Measurements from ENCODE around the gene BCL6B.
"Not testable (repeated sequence)": the region's sequence is repeated elsewhere in the genome, so short reads cannot be mapped to it uniquely, and the experiment has no call there.

BCL6B gene

GRCh38 chr17:7034955-7035590 lies 12.2 kb downstream of the BCL6B start:
- no peak for DNase-seq

- peak; percentile 99 for DNase-seq
Observed at GRCh38 chr17:7035591-7036368, 12.9 kb downstream of the BCL6B start, which contains the start of gene SLC16A13. Gene SLC16A13 (plus strand): TSS chr17:7036015. CDS start chr17:7036383, 368 bp downstream.

DNA sequence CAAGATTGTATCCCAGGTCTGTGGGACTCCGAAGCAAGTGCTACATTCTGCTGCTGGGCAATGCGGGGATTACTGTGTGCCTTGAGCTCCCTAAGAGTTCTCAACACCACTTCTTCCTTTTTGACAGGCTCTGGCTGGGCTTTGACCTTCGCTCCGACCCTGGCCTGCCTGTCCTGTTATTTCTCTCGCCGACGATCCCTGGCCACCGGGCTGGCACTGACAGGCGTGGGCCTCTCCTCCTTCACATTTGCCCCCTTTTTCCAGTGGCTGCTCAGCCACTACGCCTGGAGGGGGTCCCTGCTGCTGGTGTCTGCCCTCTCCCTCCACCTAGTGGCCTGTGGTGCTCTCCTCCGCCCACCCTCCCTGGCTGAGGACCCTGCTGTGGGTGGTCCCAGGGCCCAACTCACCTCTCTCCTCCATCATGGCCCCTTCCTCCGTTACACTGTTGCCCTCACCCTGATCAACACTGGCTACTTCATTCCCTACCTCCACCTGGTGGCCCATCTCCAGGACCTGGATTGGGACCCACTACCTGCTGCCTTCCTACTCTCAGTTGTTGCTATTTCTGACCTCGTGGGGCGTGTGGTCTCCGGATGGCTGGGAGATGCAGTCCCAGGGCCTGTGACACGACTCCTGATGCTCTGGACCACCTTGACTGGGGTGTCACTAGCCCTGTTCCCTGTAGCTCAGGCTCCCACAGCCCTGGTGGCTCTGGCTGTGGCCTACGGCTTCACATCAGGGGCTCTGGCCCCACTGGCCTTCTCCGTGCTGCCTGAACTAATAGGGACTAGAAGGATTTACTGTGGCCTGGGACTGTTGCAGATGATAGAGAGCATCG lies 15.4 kb downstream of the BCL6B start:
- no peak for DNase-seq

DNA sequence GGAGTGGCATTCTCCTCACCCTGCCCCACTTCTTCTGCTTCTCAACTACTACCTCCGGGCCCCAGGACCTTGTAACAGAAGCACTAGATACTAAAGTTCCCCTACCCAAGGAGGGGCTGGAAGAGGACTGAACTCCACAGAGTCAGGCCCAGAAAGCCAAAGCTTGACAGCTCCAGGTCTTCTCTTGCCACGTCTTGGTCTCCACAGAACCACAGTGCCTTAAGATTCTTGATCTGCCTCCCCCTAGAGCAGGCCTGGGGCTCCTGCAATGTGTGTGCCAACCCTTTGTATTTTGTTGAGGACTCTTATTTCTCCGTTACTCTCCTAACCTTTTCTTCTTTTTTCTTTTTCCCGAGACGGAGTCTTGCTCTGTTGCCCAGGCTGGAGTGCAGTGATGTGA lies 17.0 kb downstream of the BCL6B start:
- DNase-seq = no peak

GRCh38 chr17:7041607-7042500 lies 19.0 kb downstream of the BCL6B start:
- peak in 1 of 2 experiments; percentile 44 for DNase-seq

DNA sequence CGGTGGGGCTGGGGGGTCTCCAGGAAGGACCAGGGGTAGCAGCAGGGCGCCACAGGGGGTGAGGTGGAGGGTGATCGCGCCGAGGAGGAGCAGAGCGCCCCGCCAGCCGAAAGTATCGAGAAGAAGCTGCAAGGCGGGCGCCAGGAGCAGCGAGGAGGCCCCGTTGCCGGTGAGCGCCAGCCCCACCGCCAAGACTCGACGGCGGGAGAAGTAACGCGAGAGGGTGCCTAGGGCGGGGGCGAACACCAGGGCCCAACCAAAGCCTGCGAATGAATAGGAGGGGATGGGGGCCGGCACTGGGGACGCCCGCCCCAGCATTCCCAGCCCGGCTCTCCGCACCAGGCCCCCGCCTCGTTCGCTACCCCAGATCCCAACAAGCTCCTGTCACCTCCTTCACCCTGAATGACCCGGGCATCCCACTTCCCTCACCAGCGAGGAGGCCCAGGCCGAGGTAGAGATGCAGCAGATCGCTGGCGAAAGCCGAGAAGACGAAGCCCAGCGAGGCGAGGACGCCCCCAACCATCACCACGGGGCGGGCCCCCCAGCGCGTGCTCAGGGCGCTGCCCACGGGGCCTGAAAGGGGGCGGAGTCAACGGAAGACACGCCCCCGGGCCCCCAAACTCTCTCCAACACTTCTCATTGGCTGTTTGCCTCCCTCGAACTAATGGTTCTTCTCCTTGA lies 19.8 kb downstream of the BCL6B start:
- DNase-seq = peak; percentile 66 to 73

DNA sequence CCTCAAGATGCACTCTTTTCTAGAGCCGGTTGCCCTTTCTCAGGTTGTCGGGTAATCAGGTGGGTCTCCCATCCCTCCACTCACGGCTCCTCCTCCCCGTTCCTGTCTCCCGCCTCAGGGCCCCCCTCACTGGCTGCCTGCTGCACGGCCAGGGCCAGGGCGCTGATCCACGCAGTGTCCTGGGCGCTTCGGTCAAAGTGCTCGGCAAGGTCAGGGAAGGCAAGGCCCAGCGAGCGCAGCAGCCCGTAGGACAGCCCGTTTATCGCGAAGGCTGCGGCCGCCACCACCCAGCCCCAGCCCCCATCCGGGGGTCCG lies 20.3 kb downstream of the BCL6B start:
- DNase-seq = peak in 1 of 2 experiments; percentile 68

GRCh38 chr17:7043497-7044198 lies 20.8 kb downstream of the BCL6B start, which contains the start of gene SLC16A11:
Gene SLC16A11 (minus strand): TSS chr17:7044092. CDS start chr17:7043513, 579 bp downstream.
- peak; percentile 59 to 63 for DNase-seq

DNA sequence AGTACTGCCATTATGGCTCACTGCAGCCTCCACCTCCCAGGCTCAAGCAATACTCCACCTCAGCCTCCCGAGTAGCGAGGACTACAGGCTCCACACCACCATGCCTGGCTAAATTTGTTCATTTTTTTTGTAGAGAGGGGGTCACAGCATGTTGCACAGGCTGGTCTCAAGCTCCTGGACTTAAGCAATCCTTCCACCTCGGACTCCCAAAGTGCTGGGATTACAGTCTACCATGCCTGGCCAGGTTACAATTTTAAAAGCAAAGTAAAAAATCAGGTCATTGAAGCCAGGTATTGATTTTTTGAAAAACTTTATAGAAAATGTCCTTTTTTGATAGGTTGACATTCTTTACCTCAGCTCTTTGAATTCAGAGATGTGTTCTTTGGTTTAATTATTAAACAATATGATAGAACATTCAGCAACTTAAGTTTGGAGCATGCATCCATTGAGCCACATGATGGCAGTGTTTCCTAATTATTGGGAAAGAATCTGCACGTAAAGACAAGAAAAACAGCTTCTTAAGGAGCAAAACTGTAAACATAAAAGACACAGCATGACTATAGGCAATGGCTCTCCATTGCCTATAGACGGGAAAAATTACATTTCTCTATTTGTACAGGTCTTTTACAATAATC lies 22.8 kb downstream of the BCL6B start:
- no peak for DNase-seq

DNA sequence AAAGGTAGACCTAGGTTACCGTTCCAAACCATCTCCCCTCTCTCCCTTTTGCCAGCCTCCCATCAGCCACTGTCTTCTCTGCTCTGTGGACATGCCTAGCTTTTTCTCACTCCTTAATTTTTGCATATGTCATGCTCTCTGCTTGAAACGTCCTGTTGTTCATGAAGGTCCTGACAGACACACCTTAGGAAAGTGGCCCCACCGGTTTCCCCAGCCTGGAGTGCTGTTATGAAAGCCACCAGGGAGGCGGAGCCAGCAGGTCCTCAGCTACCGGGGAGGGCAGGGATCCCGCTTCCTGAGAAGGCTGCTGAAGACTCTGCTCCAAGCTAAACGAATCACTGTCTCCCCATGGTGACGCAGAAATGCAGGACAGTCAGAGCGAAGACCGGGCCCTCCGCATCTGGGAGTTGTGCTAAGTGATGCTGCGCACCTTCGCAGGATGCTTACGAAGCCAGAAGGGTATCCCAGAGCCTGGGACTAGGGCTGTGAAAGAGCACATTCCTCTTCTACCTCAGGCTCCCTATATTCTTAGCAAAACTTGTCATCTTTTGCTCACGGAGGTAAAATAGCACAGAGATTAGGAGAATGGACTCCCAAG lies 23.4 kb downstream of the BCL6B start:
- DNase-seq = peak; percentile 63 to 67

- peak; percentile 73 to 77 for DNase-seq
Observed at GRCh38 chr17:7046725-7047397, 24.0 kb downstream of the BCL6B start.

DNA sequence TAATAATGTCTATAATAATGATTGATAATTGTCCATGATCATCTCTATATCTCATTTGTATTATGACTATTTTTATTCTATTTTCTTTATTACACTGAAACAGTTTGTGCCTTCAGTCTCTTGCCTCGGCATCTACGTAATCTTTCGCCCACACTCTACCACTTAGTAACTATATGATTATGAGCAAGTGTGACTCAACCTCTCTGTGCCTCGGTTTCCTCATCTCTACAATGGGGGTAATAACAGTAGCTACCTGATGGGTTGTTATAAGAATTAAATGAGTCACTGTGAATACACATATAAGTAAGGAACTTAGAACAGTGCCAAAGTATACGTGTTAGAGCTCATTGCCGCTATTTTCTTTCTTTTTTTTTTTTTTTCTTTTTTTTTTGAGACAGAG lies 24.7 kb downstream of the BCL6B start:
- no peak for DNase-seq

- DNase-seq = no peak
Observed at GRCh38 chr17:7048968-7049367, 26.1 kb downstream of the BCL6B start.

DNA sequence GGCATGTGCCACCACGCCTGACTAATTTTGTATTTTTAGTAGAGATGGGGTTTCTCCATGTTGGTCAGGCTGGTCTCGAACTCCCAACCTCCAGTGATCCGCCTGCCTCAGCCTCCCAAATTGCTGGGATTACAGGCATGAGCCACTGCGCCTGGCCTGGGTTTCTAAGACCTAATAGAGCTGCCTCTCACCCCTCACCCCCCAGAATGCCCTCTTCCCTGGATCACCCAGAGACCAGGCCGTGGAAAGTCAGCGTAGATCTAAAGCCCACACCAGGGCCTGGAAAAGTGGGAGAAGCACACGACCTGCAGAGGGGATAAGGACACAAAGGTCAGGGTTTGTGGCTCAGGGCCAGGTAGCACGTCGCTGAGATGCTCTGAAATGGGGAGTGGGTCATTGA lies 27.7 kb downstream of the BCL6B start:
- not testable (repeated sequence) for DNase-seq

- no peak for DNase-seq
Observed at GRCh38 chr17:7056386-7056785, 33.5 kb downstream of the BCL6B start.

DNA sequence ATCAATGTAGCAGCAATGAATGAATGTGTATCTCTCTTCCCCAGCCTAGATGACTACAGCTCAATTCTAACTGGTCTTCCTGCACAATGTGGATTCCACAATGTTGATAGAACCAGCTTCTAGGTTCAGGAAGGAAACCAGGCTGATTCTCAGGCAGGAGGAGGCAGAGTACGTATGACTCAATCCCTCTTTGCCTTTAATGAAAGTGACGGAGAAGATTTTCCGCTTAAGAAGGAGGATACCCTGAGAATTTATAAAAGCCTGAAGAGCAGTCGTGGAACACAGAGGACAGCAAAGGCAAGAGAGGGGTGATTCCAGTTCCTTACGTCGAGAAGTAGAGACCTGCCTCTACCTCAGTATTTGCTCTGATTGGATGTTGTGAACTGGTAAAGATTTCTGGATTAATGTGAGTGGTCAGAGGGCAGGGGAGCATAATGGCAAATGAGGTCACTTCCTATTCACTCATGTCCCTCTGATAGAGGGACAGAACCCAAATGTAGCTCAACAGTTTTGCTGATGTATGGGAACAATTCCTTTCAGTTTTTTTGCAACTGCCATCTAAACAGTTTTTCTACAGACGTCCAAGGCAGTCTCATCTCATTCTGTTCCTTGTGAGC lies 36.1 kb downstream of the BCL6B start:
- DNase-seq = no peak

- peak; percentile 72 to 78 for DNase-seq
Observed at GRCh38 chr17:7060165-7060891, 37.5 kb downstream of the BCL6B start.

- no peak for DNase-seq
Observed at GRCh38 chr17:7063518-7064094, 40.8 kb downstream of the BCL6B start.
